Adrenal gland (tissue), 5 donors: ENCODE results near the gene STARD13.

Experiments
- POLR2A ChIP-seq, 2 donors: fragments of 450-650 bp; IDR thresholded peaks; one replicate each; pipeline ENCODE4 v1.6.1; 2017; ENCODE audit warnings: antibody characterized with exemption in 2 of 2, mild to moderate bottlenecking in 2 of 2, moderate library complexity in 1 of 2
- TF ChIP-seq, protein P1 (sequence below), 6 experiments: fragments of 450-650 bp in 4 of 6; fragments of 200-600 bp in 2 of 6; sonication (generic) in 1 of 6; IDR thresholded peaks; 1 replicate in 5 of 6; 2 replicates in 1 of 6; pipeline versions ENCODE4 v1.5.1 to v1.8.0; 2016 to 2021; ENCODE audit warnings: antibody characterized with exemption in 6 of 6, mild to moderate bottlenecking in 2 of 6, moderate library complexity in 1 of 6
- donor health status: DM: no; HTN: no; CAD: no.

DNA sequence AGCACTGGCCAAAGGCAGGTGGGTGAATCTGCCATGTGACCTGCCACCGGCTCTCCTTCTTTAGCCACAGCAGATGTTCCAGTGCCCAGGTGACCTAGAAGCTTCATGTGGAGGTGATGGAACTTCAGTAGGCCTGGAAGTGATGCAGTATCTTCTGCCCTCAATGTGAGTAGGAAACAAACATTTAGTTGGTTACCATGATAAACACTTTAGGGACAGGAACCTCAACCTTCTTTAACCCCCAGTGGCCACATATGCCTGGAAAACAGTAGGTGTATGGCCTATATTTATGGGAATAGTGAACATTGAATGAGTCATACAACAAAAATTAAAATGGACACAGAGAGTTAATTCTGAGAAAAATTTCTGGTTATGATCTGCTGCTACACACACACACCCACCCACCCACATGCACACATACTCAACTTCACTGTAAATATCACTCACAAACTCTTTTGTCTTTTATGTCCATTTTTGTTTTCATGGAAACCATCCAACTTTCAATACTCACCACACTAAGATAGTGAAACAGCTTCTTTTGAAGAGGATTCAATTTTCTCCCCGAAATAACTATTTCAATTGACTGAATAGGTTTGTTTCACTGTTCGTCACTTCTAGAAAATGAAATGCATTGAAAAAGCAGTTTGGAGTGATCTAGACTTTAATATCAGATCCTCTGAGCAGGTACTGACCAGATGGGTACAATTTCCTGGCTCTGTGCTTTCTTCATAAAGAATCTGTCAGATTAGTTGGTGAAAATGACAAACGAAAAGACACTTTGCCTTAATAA lies 97.3 kb downstream of the STARD13 start:
- TF ChIP-seq, protein P1, sequence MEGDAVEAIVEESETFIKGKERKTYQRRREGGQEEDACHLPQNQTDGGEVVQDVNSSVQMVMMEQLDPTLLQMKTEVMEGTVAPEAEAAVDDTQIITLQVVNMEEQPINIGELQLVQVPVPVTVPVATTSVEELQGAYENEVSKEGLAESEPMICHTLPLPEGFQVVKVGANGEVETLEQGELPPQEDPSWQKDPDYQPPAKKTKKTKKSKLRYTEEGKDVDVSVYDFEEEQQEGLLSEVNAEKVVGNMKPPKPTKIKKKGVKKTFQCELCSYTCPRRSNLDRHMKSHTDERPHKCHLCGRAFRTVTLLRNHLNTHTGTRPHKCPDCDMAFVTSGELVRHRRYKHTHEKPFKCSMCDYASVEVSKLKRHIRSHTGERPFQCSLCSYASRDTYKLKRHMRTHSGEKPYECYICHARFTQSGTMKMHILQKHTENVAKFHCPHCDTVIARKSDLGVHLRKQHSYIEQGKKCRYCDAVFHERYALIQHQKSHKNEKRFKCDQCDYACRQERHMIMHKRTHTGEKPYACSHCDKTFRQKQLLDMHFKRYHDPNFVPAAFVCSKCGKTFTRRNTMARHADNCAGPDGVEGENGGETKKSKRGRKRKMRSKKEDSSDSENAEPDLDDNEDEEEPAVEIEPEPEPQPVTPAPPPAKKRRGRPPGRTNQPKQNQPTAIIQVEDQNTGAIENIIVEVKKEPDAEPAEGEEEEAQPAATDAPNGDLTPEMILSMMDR (IDR thresholded peaks at IDR 0.05) = no peak
- TF ChIP-seq POLR2A (IDR thresholded peaks at IDR 0.05) = no peak
